Thyroid gland (tissue), 4 donors: ENCODE results near the gene BRINP3. TPM values are rescaled to one million over a fixed set of nuclear protein-coding genes. Genes with fewer than 3 reads are reported as not detected.

Experiments
- DNase-seq, 2 donors: peaks; one replicate each; pipeline ENCODE4 v3.0.0-alpha.2; 2019
- H3K27ac ChIP-seq, 3 donors: fragments of 200-600 bp; sonication (generic); 1 replicate in 2 of 3; 2 replicates in 1 of 3; pipeline ENCODE4 v1.5.1; 2016 to 2019; ENCODE audit warnings: mild to moderate bottlenecking in 1 of 3, moderate library complexity in 1 of 3
- H3K27me3 ChIP-seq: fragments of 200-600 bp; sonication (generic); one replicate; pipeline ENCODE4 v1.5.1; 2019
- H3K36me3 ChIP-seq, 2 donors: fragments of 200-600 bp; sonication (generic); one replicate each; pipeline ENCODE4 v1.5.1; 2016 to 2019
- H3K4me1 ChIP-seq, 2 donors: fragments of 200-600 bp; sonication (generic); one replicate each; pipeline ENCODE4 v1.5.1; 2017 to 2019
- H3K4me3 ChIP-seq, 3 donors: fragments of 200-600 bp; sonication (generic); replicated peaks in 1 of 3; 1 replicate in 2 of 3; 2 replicates in 1 of 3; pipeline ENCODE4 v1.5.1; 2016; ENCODE audit warnings: mild to moderate bottlenecking in 1 of 3
- H3K9me3 ChIP-seq: fragments of 200-600 bp; sonication (generic); one replicate; pipeline ENCODE4 v1.5.1; 2017
- POLR2A ChIP-seq, 2 donors: fragments of 450-650 bp; IDR thresholded peaks; one replicate each; pipeline ENCODE4 v1.6.1; 2017; ENCODE audit warnings: antibody characterized with exemption in 2 of 2, mild to moderate bottlenecking in 2 of 2, moderate library complexity in 1 of 2
- WGBS, 2 donors: methylation state at CpG; one replicate each; pipeline ENCODE4 v1.1.5; 2017; 5-methylcytosine and 5-hydroxymethylcytosine counted together
- intact Hi-C: fragments of 100-400 bp; cut with DNase I; formaldehyde crosslinking; loops from one replicate; pipeline ENCODE4 v1.15.1; 2023
- total RNA-seq, 4 donors: library from RNA; depleted of rRNA; stranded (reverse); fragments of >200 nt; gene quantifications; one replicate each; pipeline ENCODE4 v1.2.3, GENCODE V29; 2016
- TF ChIP-seq, protein P1 (sequence below), 6 experiments: fragments of 200-600 bp in 3 of 6; fragments of 450-650 bp in 3 of 6; sonication (generic) in 3 of 6; IDR thresholded peaks; one replicate each; pipeline ENCODE4 v1.5.1; 2016 to 2019; ENCODE audit warnings: antibody characterized with exemption in 6 of 6, mild to moderate bottlenecking in 2 of 6, inconsistent platforms in 1 of 6, moderate library complexity in 1 of 6

BRINP3 gene
- total RNA-seq, 4 donors from 2014 or later: 2.0 to 6.6 (median 2.7) TPM

DNA sequence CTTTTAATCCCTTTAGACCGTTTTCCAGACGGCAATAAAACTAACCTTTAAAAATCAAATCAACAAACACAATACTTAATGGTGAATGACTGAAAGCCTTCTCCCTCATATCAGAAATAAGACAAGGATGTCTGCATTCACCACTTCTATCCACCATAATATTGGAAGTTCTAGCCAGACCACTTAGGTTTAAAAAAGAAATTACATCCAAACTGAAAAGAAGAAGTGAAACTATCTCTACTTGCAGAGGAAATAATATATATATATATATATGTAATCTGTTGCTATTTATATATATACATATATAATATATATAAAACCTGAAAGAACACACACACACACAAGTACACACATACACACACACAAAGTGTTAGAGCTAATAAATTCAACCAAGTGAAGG, 100.4 kb downstream of the BRINP3 start:
- Histone ChIP-seq H3K36me3 (no peaks in the 10 kb centered on the region), H3K27me3 (no peaks in the 10 kb centered on the region), H3K27ac (no peak overlapping the region), H3K4me1 (no peaks in the 10 kb centered on the region), H3K4me3 (no peak overlapping the region), H3K9me3 (no peaks in the 10 kb centered on the region)
- WGBS, 2 donors: 79 to 87% methylated on average over 2 of the region's 2 CpGs
- TF ChIP-seq, protein P1, sequence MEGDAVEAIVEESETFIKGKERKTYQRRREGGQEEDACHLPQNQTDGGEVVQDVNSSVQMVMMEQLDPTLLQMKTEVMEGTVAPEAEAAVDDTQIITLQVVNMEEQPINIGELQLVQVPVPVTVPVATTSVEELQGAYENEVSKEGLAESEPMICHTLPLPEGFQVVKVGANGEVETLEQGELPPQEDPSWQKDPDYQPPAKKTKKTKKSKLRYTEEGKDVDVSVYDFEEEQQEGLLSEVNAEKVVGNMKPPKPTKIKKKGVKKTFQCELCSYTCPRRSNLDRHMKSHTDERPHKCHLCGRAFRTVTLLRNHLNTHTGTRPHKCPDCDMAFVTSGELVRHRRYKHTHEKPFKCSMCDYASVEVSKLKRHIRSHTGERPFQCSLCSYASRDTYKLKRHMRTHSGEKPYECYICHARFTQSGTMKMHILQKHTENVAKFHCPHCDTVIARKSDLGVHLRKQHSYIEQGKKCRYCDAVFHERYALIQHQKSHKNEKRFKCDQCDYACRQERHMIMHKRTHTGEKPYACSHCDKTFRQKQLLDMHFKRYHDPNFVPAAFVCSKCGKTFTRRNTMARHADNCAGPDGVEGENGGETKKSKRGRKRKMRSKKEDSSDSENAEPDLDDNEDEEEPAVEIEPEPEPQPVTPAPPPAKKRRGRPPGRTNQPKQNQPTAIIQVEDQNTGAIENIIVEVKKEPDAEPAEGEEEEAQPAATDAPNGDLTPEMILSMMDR (IDR thresholded peaks at IDR 0.05): no peak
- no peak for TF ChIP-seq POLR2A (IDR thresholded peaks at IDR 0.05)
- intact Hi-C loops: no loop called here
- DNase-seq: no peak

DNA sequence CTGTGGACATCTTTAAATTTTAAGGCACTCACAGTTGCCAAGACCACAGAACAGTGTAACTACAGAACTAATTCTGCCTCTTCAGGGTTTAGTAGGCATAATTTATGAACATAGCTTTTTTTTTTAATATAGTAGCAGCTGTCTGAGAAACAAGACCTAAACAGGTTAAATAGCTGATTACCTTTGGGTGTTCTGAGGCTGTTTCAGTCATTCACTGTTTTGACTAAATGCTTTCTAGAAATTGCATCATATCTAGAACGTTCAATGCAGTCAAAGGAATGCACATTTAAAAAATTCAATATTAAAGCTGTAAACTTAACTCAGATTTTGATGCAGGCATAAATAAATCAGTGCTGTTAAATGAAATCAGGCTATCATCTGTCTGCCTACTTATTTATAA, 101.6 kb downstream of the BRINP3 start:
- Histone ChIP-seq H3K27me3 (no peaks in the 10 kb centered on the region), H3K27ac (no peak overlapping the region), H3K36me3 (no peaks in the 10 kb centered on the region), H3K4me1 (no peaks in the 10 kb centered on the region), H3K4me3 (no peak overlapping the region), H3K9me3 (no peaks in the 10 kb centered on the region)
- intact Hi-C loops: no loop called here
- no peak for DNase-seq
- WGBS, 2 donors: 44 to 64% methylated on average over 1 of the region's 1 CpG
- no peak for TF ChIP-seq POLR2A (IDR thresholded peaks at IDR 0.05)
- TF ChIP-seq, protein P1 (IDR thresholded peaks at IDR 0.05): no peak

DNA sequence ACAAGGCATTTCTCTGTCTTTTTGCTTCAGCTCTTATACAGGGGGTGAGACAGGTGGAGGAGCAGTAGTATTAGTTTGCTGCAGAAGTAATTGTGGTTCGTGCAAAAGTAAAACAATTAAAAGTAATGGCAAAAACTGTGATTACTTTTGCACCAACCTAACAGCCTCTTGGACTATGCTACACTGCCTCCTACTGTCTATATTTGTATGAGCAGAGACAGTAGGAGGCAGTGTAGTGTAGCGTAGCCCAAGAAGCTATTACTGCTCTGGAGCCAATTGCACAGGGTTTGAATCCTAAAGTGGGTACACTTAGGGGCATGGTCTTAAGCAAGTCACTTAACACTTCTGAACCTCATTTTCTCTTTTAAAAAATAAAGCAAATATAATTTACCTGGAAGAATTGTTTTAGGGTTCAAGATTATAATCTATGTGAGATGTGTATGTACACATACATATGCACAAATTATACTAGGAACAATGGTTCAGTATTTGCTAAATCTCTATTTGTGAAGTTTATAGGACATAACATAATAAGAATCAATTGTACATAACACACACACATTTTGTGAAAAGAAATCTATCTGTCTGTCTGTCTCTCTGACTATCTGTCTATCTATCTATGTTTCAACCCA, 103.8 kb downstream of the BRINP3 start:
- Histone ChIP-seq H3K4me3 (no peak overlapping the region), H3K4me1 (no peaks in the 10 kb centered on the region), H3K27ac (no peak overlapping the region), H3K27me3 (no peaks in the 10 kb centered on the region), H3K36me3 (no peaks in the 10 kb centered on the region), H3K9me3 (no peaks in the 10 kb centered on the region)
- 35 to 36% methylated on average over 2 of the region's 2 CpGs for WGBS, 2 donors
- DNase-seq: no peak
- intact Hi-C loops: no loop called here
- TF ChIP-seq, protein P1 (IDR thresholded peaks at IDR 0.05): no peak
- TF ChIP-seq POLR2A (IDR thresholded peaks at IDR 0.05): no peak

DNA sequence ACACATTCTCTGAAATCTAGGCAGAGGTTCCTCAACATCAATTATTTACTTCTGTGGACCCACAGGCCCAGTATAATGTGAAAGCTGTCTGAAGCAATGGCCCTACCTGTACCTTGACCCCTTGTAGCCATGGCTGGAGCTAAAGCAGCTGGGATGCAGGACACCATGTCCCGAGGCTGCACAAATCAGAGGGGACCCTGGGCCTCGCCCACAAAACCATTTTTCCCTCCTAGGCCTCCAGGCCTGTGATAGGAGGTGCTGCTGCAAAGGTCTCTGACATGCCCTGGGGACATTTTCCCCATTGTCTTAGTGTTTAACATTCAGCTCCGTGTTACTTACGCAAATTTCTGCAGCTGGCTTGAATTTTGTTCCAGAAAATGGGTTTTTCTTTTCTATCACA, 110.5 kb downstream of the BRINP3 start:
- Histone ChIP-seq H3K4me3 (no peak overlapping the region), H3K27ac (no peak overlapping the region), H3K9me3 (no peaks in the 10 kb centered on the region), H3K36me3 (no peaks in the 10 kb centered on the region), H3K27me3 (no peaks in the 10 kb centered on the region), H3K4me1 (no peaks in the 10 kb centered on the region)
- intact Hi-C loops: no loop called here
- WGBS, 2 donors: 86 to 95% methylated on average over 4 of the region's 4 CpGs
- DNase-seq: no peak
- TF ChIP-seq POLR2A (IDR thresholded peaks at IDR 0.05): no peak
- TF ChIP-seq, protein P1 (IDR thresholded peaks at IDR 0.05): no peak

DNA sequence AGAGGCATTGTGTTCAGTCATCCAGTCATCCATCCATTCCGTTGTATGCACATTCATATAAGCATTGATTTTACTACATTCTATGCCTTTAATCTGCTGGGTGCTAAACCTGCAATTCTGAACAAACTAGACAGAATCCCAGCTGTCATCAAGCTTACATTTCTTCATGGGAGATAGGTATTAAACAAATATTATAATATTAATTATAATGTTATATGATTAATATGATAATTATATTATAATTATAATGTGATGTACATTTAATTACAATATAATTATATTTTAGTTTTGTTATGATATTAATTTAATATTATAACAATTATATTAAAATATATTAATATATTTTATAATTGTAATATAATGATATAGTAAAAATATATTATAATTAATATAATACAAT, 112.4 kb downstream of the BRINP3 start:
- Histone ChIP-seq H3K27ac (no peak overlapping the region), H3K27me3 (no peaks in the 10 kb centered on the region), H3K4me3 (no peak overlapping the region), H3K36me3 (no peaks in the 10 kb centered on the region), H3K9me3 (no peaks in the 10 kb centered on the region), H3K4me1 (no peaks in the 10 kb centered on the region)
- intact Hi-C loops: no loop called here
- TF ChIP-seq, protein P1 (IDR thresholded peaks at IDR 0.05): no peak
- TF ChIP-seq POLR2A (IDR thresholded peaks at IDR 0.05): no peak
- WGBS, 2 donors: 85 to 91% methylated on average over 1 of the region's 1 CpG
- DNase-seq: no peak
